CD8-positive, alpha-beta memory T cell (primary cell): ENCODE measurements around the gene GPATCH8. TPM values are rescaled to one million over a fixed set of nuclear protein-coding genes. Genes with fewer than 3 reads are reported as not detected.
A peak's percentile ranks its signal among the peaks of the same experiment; 100 is the strongest.
"Not testable (repeated sequence)": the region's sequence is repeated elsewhere in the genome, so short reads cannot be mapped to it uniquely, and the experiment has no call there.

Source experiments
- CTCF ChIA-PET: fragments of 350-600 bp; sonication (Branson Sonifier 250); formaldehyde crosslinking; loops from one replicate; lab custom pipeline; 2021; ENCODE audit warnings: antibody characterized with exemption; lab: Charles Lee
- POLR2A ChIA-PET: fragments of 350-600 bp; sonication (Branson Sonifier 250); formaldehyde crosslinking; loops from one replicate; lab custom pipeline; 2021; ENCODE audit warnings: antibody characterized with exemption; lab: Charles Lee
- DNase-seq, 5 donors: peaks; one replicate each; pipeline versions ENCODE4 v3.0.0 to v3.0.0-alpha.2; 2020 to 2022; ENCODE audit warnings: mixed read lengths in 1 of 5
- H3K27ac ChIP-seq: one replicate; pipeline ENCODE4 v1.7.0; 2013; ENCODE audit warnings: low read depth, mild to moderate bottlenecking, low read length, moderate library complexity
- H3K27me3 ChIP-seq: 2 replicates; pipeline ENCODE4 v1.7.0; 2013; ENCODE audit warnings: low read length, mild to moderate bottlenecking; ENCODE audit not compliant: insufficient read depth, poor library complexity, severe bottlenecking
- H3K36me3 ChIP-seq: 2 replicates; pipeline ENCODE4 v1.7.0; 2013; ENCODE audit warnings: mild to moderate bottlenecking, low read length, moderate library complexity; ENCODE audit not compliant: insufficient read depth
- H3K4me1 ChIP-seq: 2 replicates; pipeline ENCODE4 v1.7.0; 2013; ENCODE audit warnings: mild to moderate bottlenecking, low read length, moderate library complexity; ENCODE audit not compliant: insufficient read depth
- H3K4me3 ChIP-seq: 2 replicates; pipeline ENCODE4 v1.7.0; 2013; ENCODE audit warnings: mild to moderate bottlenecking, low read length
- H3K9me3 ChIP-seq: 2 replicates; pipeline ENCODE4 v1.7.0; 2013; ENCODE audit warnings: mild to moderate bottlenecking, low read length
- H3K27ac Mint-ChIP-seq, 8 donors: one replicate each; pipeline ENCODE4 v1.8.0; 2020 to 2021; ENCODE audit warnings: mixed read lengths in 8 of 8, mild to moderate bottlenecking in 6 of 8, inconsistent platforms in 3 of 8, moderate library complexity in 3 of 8
- H3K27me3 Mint-ChIP-seq, 2 donors: one replicate each; pipeline ENCODE4 v1.8.0; 2020 to 2021; ENCODE audit warnings: mixed read lengths in 2 of 2, mild to moderate bottlenecking in 1 of 2, moderate library complexity in 1 of 2
- H3K36me3 Mint-ChIP-seq, 3 donors: one replicate each; pipeline ENCODE4 v1.8.0; 2020 to 2021; ENCODE audit warnings: mixed read lengths in 3 of 3, inconsistent platforms in 1 of 3, mild to moderate bottlenecking in 1 of 3
- H3K4me1 Mint-ChIP-seq, 3 donors: one replicate each; pipeline ENCODE4 v1.8.0; 2020 to 2021; ENCODE audit warnings: mixed read lengths in 3 of 3, inconsistent platforms in 1 of 3, mild to moderate bottlenecking in 1 of 3
- H3K4me3 Mint-ChIP-seq, 7 donors: one replicate each; pipeline ENCODE4 v1.8.0; 2020 to 2021; ENCODE audit warnings: mixed read lengths in 7 of 7, mild to moderate bottlenecking in 6 of 7, moderate library complexity in 4 of 7, inconsistent platforms in 2 of 7
- H3K9me3 Mint-ChIP-seq, 5 donors: one replicate each; pipeline ENCODE4 v1.8.0; 2020 to 2022; ENCODE audit warnings: mixed read lengths in 5 of 5, mild to moderate bottlenecking in 3 of 5, moderate library complexity in 2 of 5, inconsistent platforms in 1 of 5
- polyA plus RNA-seq: library from polyadenylated mRNA; unstranded; fragments of 300-500 nt; fragmentation: Illumina TruSeq; gene quantifications from one replicate; pipeline ENCODE4 v1.2.3, GENCODE V29; 2021
- total RNA-seq, 2 experiments: library from RNA; stranded (reverse); gene quantifications; one replicate each; pipeline ENCODE4 v1.2.3, GENCODE V29; 2021

The GPATCH8 gene
- total and polyA plus RNA-seq, 3 experiments from 2014 or later: 41.6 to 73.3 (median 43.3) TPM

DNA sequence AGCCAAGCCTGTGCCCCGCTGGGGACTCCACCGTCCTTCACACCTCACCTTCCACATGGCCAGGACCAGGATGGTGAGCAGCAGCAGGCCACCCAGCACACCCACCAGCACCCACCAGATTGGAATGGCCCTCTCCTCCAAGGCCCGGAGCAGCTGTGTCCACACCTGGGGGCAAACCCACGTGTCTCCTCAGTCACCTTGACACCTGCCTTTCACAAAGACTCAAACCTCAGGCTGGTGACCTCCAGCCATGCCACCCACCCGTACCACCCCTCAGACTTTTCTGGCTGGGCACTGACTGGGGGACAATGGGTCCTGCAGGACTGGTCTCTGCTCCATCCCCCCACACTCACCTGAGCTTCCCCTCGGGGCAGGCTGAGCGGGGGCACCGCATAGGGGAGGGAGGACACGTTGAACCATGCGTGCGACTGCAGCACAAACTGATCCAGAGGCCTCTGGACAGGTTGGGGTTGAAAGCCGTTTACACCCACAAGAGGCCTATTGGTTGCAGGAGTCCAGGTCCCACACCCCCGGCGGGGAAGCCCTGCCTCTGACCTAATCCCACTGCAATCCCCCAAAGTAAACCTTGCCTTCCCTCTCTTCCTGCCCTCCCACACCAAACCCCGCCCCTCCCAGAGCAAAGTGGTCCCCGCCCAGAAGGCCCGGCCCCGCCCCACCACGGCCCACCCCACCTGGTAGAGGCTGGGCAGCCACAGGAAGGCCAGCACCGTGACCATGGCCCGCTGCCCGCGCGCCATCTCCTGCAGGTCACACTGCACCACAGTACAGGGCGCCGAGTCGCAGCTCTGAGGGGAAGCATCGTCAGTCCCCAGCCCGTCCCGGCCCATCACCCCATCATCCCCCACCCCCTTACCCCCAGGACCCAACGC lies 128.7 kb downstream of the GPATCH8 start:
- no peaks in the 10 kb centered on the region for H3K4me1 ChIP-seq
- no peak overlapping the region for H3K27ac ChIP-seq
- Mint-ChIP-seq H3K4me3 (no peak overlapping the region), H3K36me3 (no peaks in the 10 kb centered on the region), H3K27ac (no peak overlapping the region), H3K9me3 (no peaks in the 10 kb centered on the region), H3K27me3 (peaks cover 8 to 39% of the 10 kb centered on the region in 2 donors), H3K4me1 (peaks cover 3 to 8% (median 4%) of the 10 kb centered on the region in 3 donors)
- ChIA-PET CTCF (no interaction called here), POLR2A (no interaction called here)
- no peaks in the 10 kb centered on the region for H3K27me3 ChIP-seq
- no peaks in the 10 kb centered on the region for H3K9me3 ChIP-seq
- DNase-seq: no peak
- no peaks in the 10 kb centered on the region for H3K36me3 ChIP-seq
- H3K4me3 ChIP-seq: no peak overlapping the region

- Mint-ChIP-seq H3K4me1 (peaks cover 6 to 12% (median 7%) of the 10 kb centered on the region in 3 donors), H3K27ac (no peak overlapping the region), H3K4me3 (no peak overlapping the region), H3K27me3 (peaks cover 12 to 46% of the 10 kb centered on the region in 2 donors), H3K9me3 (no peaks in the 10 kb centered on the region), H3K36me3 (no peaks in the 10 kb centered on the region)
- Histone ChIP-seq H3K36me3 (no peaks in the 10 kb centered on the region), H3K4me1 (no peaks in the 10 kb centered on the region), H3K9me3 (no peaks in the 10 kb centered on the region), H3K4me3 (no peak overlapping the region), H3K27me3 (no peaks in the 10 kb centered on the region), H3K27ac (no peak overlapping the region)
- ChIA-PET CTCF (interaction anchor here (0.5 to 2.0 kb wide), 3 partner anchors 10 to 27 kb away, joined by 3 to 6 read pairs (median 4); partner anchors contain the start of gene GRN), POLR2A (no interaction called here)
- no peak for DNase-seq
These were observed 131.2 kb downstream of the GPATCH8 start for GRCh38 chr17:44372036-44372435.

GRCh38 chr17:44369414-44370023 lies 133.7 kb downstream of the GPATCH8 start:
- DNase-seq: not testable (repeated sequence)

GRCh38 chr17:44368391-44369243 lies 134.6 kb downstream of the GPATCH8 start:
- H3K4me1 ChIP-seq, DNase-seq, H3K9me3 Mint-ChIP-seq, H3K4me3 Mint-ChIP-seq, H3K4me3 ChIP-seq, H3K27ac Mint-ChIP-seq, POLR2A ChIA-PET, H3K27me3 ChIP-seq, H3K27ac ChIP-seq, H3K36me3 ChIP-seq, H3K9me3 ChIP-seq, H3K36me3 Mint-ChIP-seq: not testable (repeated sequence)
- CTCF ChIA-PET: interaction anchor here (1.0 kb wide), 2 partner anchors 23 to 767 kb away, joined by 3 to 4 read pairs; partner anchors contain the start of genes ACBD4 and GRN
- Mint-ChIP-seq H3K27me3 (peaks cover 24 to 56% of the 10 kb centered on the region in 2 donors), H3K4me1 (peaks cover 7 to 10% (median 8%) of the 10 kb centered on the region in 3 donors)

More at GRCh38 chr17:44369414-44370023, 133.7 kb downstream of the GPATCH8 start:
- POLR2A ChIA-PET, H3K36me3 Mint-ChIP-seq, H3K9me3 Mint-ChIP-seq, H3K27ac Mint-ChIP-seq, H3K9me3 ChIP-seq, H3K27me3 ChIP-seq, H3K36me3 ChIP-seq, H3K4me1 ChIP-seq, H3K4me1 Mint-ChIP-seq, H3K27ac ChIP-seq, H3K4me3 ChIP-seq: not testable (repeated sequence)
- CTCF ChIA-PET: interaction anchor here (0.9 to 1.3 kb wide), 4 partner anchors 24 to 766 kb away, joined by 3 to 4 read pairs (median 3); partner anchors contain the start of genes ACBD4 and GRN
- Mint-ChIP-seq H3K27me3 (peaks cover 18 to 57% of the 10 kb centered on the region in 2 donors), H3K4me3 (peak overlapping the region in 6 of 7 donors; percentile 45 to 80 (median 69))

DNA sequence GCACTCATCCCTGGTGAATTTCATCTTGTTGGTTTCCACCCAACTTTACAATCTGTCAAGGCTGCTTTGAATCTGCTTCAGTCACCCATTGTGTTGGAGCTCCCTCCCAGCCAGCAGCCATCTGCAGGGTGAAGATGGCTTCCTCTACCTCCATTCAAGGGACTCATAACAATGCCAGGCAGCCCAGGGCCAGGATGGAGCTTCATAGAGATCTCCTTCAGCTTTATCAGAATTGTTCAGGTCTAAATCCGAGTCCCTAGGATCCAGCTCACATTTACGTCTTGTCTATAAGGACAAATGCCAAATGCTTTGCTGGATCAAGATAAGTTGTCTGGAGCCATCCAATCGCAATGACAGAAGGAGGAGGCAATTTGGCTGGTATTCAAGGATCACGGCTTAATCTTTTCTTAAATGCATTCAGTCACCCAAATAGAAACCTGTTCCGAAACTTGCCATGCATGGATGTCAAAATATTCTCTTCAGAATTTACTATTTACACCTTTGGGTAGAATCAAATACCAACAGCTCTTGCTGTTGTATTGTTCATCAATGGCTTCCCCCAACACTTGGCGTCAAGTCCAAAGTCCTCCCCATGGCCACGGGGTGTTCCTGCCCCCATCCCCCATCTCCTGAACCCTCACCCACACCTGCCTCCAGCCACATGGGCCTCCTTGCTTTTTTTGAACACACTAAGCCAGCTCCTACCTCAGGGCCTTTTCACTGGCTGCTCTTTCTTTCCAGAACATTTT lies 135.8 kb downstream of the GPATCH8 start:
- no peaks in the 10 kb centered on the region for H3K9me3 Mint-ChIP-seq
- H3K27ac Mint-ChIP-seq: no peak overlapping the region
- DNase-seq: no peak
- peaks cover 7 to 10% (median 8%) of the 10 kb centered on the region in 3 donors for H3K4me1 Mint-ChIP-seq
- CTCF ChIA-PET: interaction anchor here (1.8 kb wide), 1 partner anchor 22 kb away, joined by 6 read pairs; the partner anchor contains the start of gene GRN
- H3K4me3 Mint-ChIP-seq: peak overlapping the region in 1 of 7 donors; percentile 52
- Histone ChIP-seq H3K36me3 (no peaks in the 10 kb centered on the region), H3K4me1 (no peaks in the 10 kb centered on the region), H3K27ac (no peak overlapping the region), H3K27me3 (no peaks in the 10 kb centered on the region), H3K9me3 (no peaks in the 10 kb centered on the region), H3K4me3 (no peak overlapping the region)
- POLR2A ChIA-PET: no interaction called here
- peaks cover 23 to 52% of the 10 kb centered on the region in 2 donors for H3K27me3 Mint-ChIP-seq
- no peaks in the 10 kb centered on the region for H3K36me3 Mint-ChIP-seq

- peaks cover 32 to 54% of the 10 kb centered on the region in 2 donors for H3K27me3 Mint-ChIP-seq
- H3K4me3 ChIP-seq, H3K9me3 Mint-ChIP-seq, DNase-seq, H3K4me1 ChIP-seq, H3K27ac Mint-ChIP-seq, H3K9me3 ChIP-seq, H3K36me3 ChIP-seq, H3K27ac ChIP-seq, H3K36me3 Mint-ChIP-seq, H3K27me3 ChIP-seq, POLR2A ChIA-PET: not testable (repeated sequence)
- CTCF ChIA-PET: interaction anchor here (0.7 to 1.1 kb wide), 2 partner anchors 34 to 229 kb away, joined by 3 read pairs; no protein-coding TSS in a partner anchor
- peaks cover 7 to 10% (median 8%) of the 10 kb centered on the region in 3 donors for H3K4me1 Mint-ChIP-seq
- H3K4me3 Mint-ChIP-seq: peak overlapping the region in 4 of 7 donors; percentile 33 to 79 (median 56)
These were observed 138.2 kb downstream of the GPATCH8 start for GRCh38 chr17:44365051-44365450.
